SK-N-MC (cell line): ENCODE data around the gene UQCRC1.

ENCODE experiments used
- DNase-seq: peaks from one replicate; pipeline ENCODE4 v3.0.0-alpha.2; 2011; ENCODE audit warnings: low read depth, low spot score
- H3K27ac ChIP-seq: fragments of 200-600 bp; sonication (generic); 2 replicates; pipeline ENCODE4 v1.5.1; 2016; ENCODE audit warnings: mixed run types
- H3K36me3 ChIP-seq: fragments of 200-600 bp; sonication (generic); 2 replicates; pipeline ENCODE4 v1.6.1; 2017; ENCODE audit warnings: antibody characterized with exemption, low read length, mixed read lengths; ENCODE audit not compliant: insufficient read depth
- H3K4me3 ChIP-seq: fragments of 200-600 bp; sonication (generic); 2 replicates; pipeline ENCODE4 v1.5.1; 2016
- H3K9ac ChIP-seq: fragments of 200-600 bp; sonication (generic); 2 replicates; pipeline ENCODE4 v1.8.0; 2017; ENCODE audit warnings: mixed run types, mixed read lengths; ENCODE audit not compliant: insufficient read length
- H3K9me3 ChIP-seq: fragments of 200-600 bp; sonication (generic); 2 replicates; pipeline ENCODE4 v1.6.1; 2017; ENCODE audit warnings: low read depth, mild to moderate bottlenecking, antibody characterized with exemption, low read length, moderate library complexity, mixed read lengths
- EZH2 ChIP-seq: fragments of 200-600 bp; sonication (generic); IDR thresholded peaks from one replicate; pipeline ENCODE4 v1.6.1; 2017; ENCODE audit warnings: antibody characterized with exemption
- FOXP2 ChIP-seq: optimal IDR thresholded peaks from 2 replicates; pipeline ENCODE3; 2011; ENCODE audit warnings: mild to moderate bottlenecking, moderate library complexity; ENCODE audit not compliant: insufficient read depth; ENCODE audit errors: extremely low read length, control extremely low read depth
- POLR2AphosphoS5 ChIP-seq: IDR thresholded peaks from 2 replicates; pipeline ENCODE4 v1.6.1; 2012; ENCODE audit warnings: mild to moderate bottlenecking, low read depth, low read length, borderline replicate concordance

The UQCRC1 gene

DNA sequence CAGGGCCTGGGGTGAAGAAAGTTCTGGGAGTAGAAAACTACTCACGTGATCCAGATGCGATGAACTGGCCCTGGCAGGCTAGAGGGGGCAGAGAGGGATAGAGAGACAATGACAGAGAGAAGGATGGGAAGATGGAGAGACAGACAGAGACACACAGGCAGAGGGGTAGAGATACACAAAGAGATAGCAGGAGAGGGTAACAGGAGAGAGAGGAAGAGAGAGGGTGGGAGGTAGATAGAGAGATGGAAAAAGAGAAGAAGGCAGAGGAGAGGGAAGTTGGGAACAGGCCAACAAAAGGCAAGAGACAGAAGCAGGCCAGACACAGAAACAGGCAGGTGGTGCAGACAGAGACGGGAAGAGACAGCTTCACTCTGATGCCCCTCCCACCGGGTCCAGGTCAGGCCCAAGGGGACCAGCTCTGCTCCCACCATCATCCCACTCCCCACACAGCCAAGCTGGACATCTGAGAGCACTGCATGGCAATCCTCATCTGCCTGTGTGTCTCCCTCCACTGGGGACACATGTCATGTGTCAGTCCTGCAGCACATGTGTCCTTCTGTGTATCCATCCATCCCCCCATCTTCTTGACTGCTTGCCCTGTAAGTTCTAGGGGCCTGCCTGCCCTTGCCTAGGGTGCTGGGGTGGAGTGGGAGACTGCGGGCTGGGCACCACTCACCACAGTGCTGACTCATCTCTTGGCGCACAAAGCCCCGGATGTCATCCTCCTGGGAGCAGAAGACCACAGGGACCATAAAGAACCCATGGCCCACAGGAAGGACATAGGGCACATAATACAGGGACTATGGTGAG, 43.6 kb downstream of the UQCRC1 start:
- no peak overlapping the region for H3K4me3 ChIP-seq
- TF ChIP-seq POLR2AphosphoS5: no peak
- no peak for TF ChIP-seq FOXP2
- TF ChIP-seq EZH2: no peak
- DNase-seq: no peak
- no peaks in the 10 kb centered on the region for H3K36me3 ChIP-seq
- H3K9me3 ChIP-seq: no peaks in the 10 kb centered on the region
- no peak overlapping the region for H3K9ac ChIP-seq
- no peak overlapping the region for H3K27ac ChIP-seq

DNA sequence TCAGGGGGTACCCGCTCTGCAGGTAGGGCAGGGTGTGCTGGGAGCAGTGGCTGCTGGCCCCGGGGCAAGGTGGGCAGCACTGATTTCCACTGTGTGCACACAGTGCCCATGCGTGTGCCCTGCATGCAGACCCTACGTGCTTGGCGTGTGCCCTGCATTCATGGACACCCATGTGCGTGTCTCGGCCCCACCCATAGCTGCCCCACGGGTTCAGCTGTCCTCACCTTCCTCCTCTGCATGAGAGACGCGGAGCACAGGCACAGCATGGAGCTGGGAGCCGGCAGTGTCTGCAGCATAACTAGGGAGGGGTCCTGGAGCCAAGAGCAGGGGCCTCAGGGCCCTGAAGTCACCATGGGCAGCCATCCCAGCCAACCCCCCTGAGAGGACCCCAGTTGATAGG, 44.3 kb downstream of the UQCRC1 start:
- Histone ChIP-seq H3K36me3 (no peaks in the 10 kb centered on the region), H3K9ac (no peak overlapping the region), H3K9me3 (no peaks in the 10 kb centered on the region), H3K27ac (no peak overlapping the region), H3K4me3 (no peak overlapping the region)
- DNase-seq: no peak
- TF ChIP-seq POLR2AphosphoS5 (no peak), EZH2 (no peak), FOXP2 (no peak)

- H3K9me3 ChIP-seq: no peaks in the 10 kb centered on the region
- no peak overlapping the region for H3K9ac ChIP-seq
- no peaks in the 10 kb centered on the region for H3K36me3 ChIP-seq
- H3K4me3 ChIP-seq: no peak overlapping the region
- TF ChIP-seq EZH2: no peak
- TF ChIP-seq FOXP2: no peak
- TF ChIP-seq POLR2AphosphoS5: no peak
- DNase-seq: no peak
- H3K27ac ChIP-seq: no peak overlapping the region
Measured at GRCh38 chr3:48564667-48565066, 44.8 kb downstream of the UQCRC1 start.

GRCh38 chr3:48564022-48564421, 45.4 kb downstream of the UQCRC1 start:
- Histone ChIP-seq H3K27ac (no peak overlapping the region), H3K36me3 (no peaks in the 10 kb centered on the region), H3K9ac (no peak overlapping the region), H3K4me3 (no peak overlapping the region), H3K9me3 (no peaks in the 10 kb centered on the region)
- no peak for DNase-seq
- TF ChIP-seq POLR2AphosphoS5 (no peak), EZH2 (no peak), FOXP2 (no peak)

GRCh38 chr3:48563382-48563918, 46.0 kb downstream of the UQCRC1 start, which contains the start of gene UCN2:
Gene UCN2 (minus strand): TSS chr3:48563781. CDS start chr3:48563124, 657 bp downstream.
- H3K9me3 ChIP-seq: no peaks in the 10 kb centered on the region
- DNase-seq: no peak
- H3K27ac ChIP-seq: no peak within 1 kb of the TSS
- no peak within 1 kb of the TSS for H3K4me3 ChIP-seq
- no peak for TF ChIP-seq POLR2AphosphoS5
- no peak for TF ChIP-seq EZH2
- no peak for TF ChIP-seq FOXP2
- H3K36me3 ChIP-seq: no peaks in the 10 kb centered on the region
- no peak within 1 kb of the TSS for H3K9ac ChIP-seq

- TF ChIP-seq POLR2AphosphoS5 (no peak), EZH2 (no peak), FOXP2 (no peak)
- Histone ChIP-seq H3K9me3 (no peaks in the 10 kb centered on the region), H3K4me3 (no peak overlapping the region), H3K27ac (no peak overlapping the region), H3K9ac (no peak overlapping the region), H3K36me3 (no peaks in the 10 kb centered on the region)
- DNase-seq: no peak
Measured at GRCh38 chr3:48562367-48563095, 46.9 kb downstream of the UQCRC1 start.

DNA sequence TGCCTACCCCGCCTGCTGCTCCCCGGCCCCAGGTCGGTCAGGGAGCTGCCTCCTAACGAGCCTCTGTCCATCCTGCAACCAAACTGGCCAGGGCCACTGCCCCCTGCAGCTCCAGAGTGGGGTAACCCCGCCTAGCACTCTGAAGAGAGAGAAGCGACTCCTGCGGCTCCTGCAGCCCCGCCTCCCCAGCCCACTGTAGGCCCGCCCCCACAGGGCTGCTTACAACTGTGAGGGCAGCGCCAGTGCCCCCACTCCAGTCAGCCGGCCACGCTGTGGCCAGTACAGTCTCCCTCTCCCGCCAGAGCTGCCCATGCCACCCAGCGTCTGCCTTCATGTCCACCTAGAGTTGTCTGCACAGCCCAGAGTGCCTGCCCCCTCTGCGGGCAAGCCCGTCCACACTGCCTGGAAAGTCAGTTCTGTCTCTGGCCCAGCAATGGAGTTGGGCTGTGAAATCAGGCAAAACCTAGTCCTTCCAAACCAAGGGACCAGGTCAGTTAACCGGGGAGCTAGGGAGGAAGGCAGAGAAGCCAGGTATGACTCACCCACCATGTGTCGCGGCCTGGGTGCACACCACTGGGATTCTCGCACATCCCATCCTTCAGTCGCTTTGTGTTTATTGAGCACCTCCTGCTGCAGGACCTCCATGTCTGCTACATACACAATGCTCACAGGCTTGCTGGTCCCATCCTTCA, 48.3 kb downstream of the UQCRC1 start:
- no peak for DNase-seq
- H3K9ac ChIP-seq: no peak overlapping the region
- TF ChIP-seq EZH2 (no peak), FOXP2 (no peak), POLR2AphosphoS5 (no peak)
- H3K27ac ChIP-seq: no peak overlapping the region
- no peaks in the 10 kb centered on the region for H3K9me3 ChIP-seq
- no peak overlapping the region for H3K4me3 ChIP-seq
- H3K36me3 ChIP-seq: no peaks in the 10 kb centered on the region

DNA sequence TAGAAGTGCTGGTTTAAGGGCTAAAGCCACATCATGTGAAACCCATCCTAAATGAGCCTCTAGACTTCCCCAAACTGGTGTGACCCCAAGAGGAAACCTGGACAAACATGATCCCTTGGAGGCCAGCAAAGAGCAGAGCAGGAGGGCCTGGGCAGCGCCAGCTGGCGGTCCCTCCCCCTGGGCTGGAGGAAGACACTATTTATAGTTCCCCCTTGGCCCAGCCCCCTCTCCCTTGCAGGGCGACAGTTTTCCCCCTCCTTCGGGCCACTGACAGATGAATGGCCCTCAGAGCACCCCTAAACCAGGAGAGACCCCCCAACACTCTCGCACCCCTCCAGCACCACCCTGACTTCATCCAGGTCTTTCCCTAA, 48.8 kb downstream of the UQCRC1 start:
- Histone ChIP-seq H3K36me3 (no peaks in the 10 kb centered on the region), H3K4me3 (no peak overlapping the region), H3K27ac (no peak overlapping the region), H3K9ac (no peak overlapping the region), H3K9me3 (no peaks in the 10 kb centered on the region)
- TF ChIP-seq FOXP2 (no peak), EZH2 (no peak)
- no peak for DNase-seq
